ENCODE results near the gene C22orf23. TPM values are rescaled to one million over a fixed set of nuclear protein-coding genes. Genes with fewer than 3 reads are reported as not detected.
"Not testable (repeated sequence)": the region's sequence is repeated elsewhere in the genome, so short reads cannot be mapped to it uniquely, and the experiment has no call there.

The C22orf23 gene
- total RNA-seq, 2 experiments from 2014 or later, result not detected

DNA sequence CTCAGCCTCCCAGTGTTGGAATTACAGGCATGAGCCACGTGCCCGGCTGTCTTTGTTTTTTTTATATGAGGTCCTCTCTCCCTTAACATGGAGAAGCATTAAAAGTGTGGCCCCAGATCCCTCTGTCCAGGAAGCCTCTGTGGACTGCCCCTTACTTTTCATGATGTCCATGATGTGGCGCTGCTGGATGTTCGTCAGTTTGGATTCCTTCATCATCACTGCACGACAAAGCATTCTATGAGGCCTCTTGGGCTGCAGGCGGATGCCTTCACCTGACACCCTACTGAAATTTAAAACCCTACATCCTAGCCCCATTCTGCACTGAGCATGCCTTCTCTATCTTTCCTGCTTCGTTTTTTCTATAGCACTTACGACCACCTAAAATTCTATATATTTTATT, 2.1 kb downstream of the C22orf23 start:
- CTCF ChIA-PET, result no interaction called here
- Mint-ChIP-seq H3K9me3 (no peaks in the 10 kb centered on the region), H3K27me3 (peaks cover 19% of the 10 kb centered on the region), H3K4me1 (ENCODE audit: low read depth) (peaks cover 31% of the 10 kb centered on the region), H3K27ac (no peak overlapping the region), H3K4me3 (peak overlapping the region; percentile 42), H3K36me3 (ENCODE audit: low read depth) (peaks cover 20% of the 10 kb centered on the region)
- no peaks in the 10 kb centered on the region for H3K36me3 ChIP-seq (ENCODE audit: insufficient read depth, low read length)
- no peak overlapping the region for H3K27ac ChIP-seq (ENCODE audit: low read depth in 1 of 2, low read length in 2 of 2)
- H3K4me1 ChIP-seq (ENCODE audit: insufficient read depth, low read length), result peaks cover 22% of the 10 kb centered on the region
- H3K27me3 ChIP-seq (ENCODE audit: control insufficient read depth in 1 of 2, insufficient read depth in 2 of 2, low read length in 2 of 2), result peaks cover 5 to 7% of the 10 kb centered on the region in 2 experiments
- H3K9me3 ChIP-seq (ENCODE audit: control insufficient read depth in 1 of 2, insufficient read depth in 1 of 2, low read length in 2 of 2), result no peaks in the 10 kb centered on the region
- TF ChIP-seq, protein P1, sequence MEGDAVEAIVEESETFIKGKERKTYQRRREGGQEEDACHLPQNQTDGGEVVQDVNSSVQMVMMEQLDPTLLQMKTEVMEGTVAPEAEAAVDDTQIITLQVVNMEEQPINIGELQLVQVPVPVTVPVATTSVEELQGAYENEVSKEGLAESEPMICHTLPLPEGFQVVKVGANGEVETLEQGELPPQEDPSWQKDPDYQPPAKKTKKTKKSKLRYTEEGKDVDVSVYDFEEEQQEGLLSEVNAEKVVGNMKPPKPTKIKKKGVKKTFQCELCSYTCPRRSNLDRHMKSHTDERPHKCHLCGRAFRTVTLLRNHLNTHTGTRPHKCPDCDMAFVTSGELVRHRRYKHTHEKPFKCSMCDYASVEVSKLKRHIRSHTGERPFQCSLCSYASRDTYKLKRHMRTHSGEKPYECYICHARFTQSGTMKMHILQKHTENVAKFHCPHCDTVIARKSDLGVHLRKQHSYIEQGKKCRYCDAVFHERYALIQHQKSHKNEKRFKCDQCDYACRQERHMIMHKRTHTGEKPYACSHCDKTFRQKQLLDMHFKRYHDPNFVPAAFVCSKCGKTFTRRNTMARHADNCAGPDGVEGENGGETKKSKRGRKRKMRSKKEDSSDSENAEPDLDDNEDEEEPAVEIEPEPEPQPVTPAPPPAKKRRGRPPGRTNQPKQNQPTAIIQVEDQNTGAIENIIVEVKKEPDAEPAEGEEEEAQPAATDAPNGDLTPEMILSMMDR (IDR thresholded peaks at IDR 0.05), result no peak
- intact Hi-C loops (cut with DNase I, micrococcal nuclease), result loop anchor here in 1 of 2 experiments (5.0 kb wide), 3 partner anchors 44 to 144 kb away; partner anchors contain the start of genes EIF3L, GCAT and MICALL1
- ATAC-seq (ENCODE audit: poor library complexity) (no peak), DNase-seq (no peak)
- H3K4me3 ChIP-seq (ENCODE audit: low read length), result no peak overlapping the region
- POLR2A ChIA-PET, result no interaction called here

DNA sequence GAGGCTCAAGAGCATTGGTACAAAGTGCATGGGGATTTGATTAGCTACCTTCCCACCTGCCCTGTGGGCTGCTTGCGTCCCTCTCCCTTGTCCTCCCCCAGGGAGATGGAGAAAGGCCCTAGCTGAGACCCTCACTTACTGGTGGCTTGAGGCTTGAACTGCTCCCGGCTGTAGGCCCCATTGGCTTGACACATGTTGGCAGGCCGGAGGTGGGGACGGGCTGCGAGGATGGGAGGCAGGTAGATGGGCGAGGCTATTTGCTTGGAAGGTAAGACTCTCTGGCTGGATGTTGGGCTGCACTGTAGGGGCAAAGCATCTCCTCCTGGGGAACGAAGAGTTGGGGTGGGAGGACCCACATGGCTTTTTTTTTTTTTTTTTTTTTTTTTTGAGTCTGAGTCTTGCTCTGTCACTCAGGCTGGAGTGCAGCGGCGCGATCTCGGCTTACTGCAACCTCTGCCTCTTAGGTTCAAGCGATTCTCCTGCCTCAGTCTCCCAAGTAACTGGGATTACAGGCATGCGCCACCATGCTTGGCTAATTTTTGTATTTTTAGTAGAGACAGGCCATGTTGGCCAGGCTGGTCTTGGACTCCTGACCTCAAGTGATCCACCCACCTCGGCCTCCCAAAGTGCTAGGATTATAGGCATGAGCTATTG, 6.1 kb downstream of the C22orf23 start:
- H3K9me3 Mint-ChIP-seq; H3K4me3 Mint-ChIP-seq; CTCF ChIA-PET; intact Hi-C loops (cut with DNase I, micrococcal nuclease); H3K27me3 ChIP-seq (ENCODE audit: control insufficient read depth in 1 of 2, insufficient read depth in 2 of 2, low read length in 2 of 2); H3K36me3 ChIP-seq (ENCODE audit: insufficient read depth, low read length); H3K9me3 ChIP-seq (ENCODE audit: control insufficient read depth in 1 of 2, insufficient read depth in 1 of 2, low read length in 2 of 2); H3K36me3 Mint-ChIP-seq (ENCODE audit: low read depth); H3K27ac Mint-ChIP-seq; H3K27ac ChIP-seq (ENCODE audit: low read depth in 1 of 2, low read length in 2 of 2); H3K4me1 Mint-ChIP-seq (ENCODE audit: low read depth); POLR2A ChIA-PET; H3K4me1 ChIP-seq (ENCODE audit: insufficient read depth, low read length); H3K27me3 Mint-ChIP-seq; ATAC-seq (ENCODE audit: poor library complexity); H3K4me3 ChIP-seq (ENCODE audit: low read length); DNase-seq: not testable (repeated sequence)

DNA sequence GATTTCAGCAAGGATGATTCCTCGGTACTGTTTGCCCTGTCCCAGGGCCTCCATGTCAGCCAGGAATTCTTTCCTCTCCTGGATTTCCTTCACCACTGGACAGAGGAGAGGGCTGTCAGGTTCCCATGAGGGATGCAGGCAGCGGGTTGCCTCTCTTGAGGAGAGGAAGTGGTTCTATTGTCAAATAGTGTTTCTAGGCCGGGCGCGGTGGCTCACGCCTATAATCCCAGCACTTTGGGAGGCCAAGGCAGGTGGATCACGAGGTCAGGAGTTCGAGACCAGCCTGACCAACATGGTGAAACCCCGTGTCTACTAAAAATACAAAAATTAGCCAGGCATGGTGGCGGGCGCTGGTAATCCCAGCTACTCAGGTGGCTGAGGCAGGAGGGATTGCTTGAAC, 9.0 kb downstream of the C22orf23 start:
- H3K4me1 Mint-ChIP-seq (ENCODE audit: low read depth); CTCF ChIA-PET; H3K4me1 ChIP-seq (ENCODE audit: insufficient read depth, low read length); H3K27ac Mint-ChIP-seq; H3K4me3 ChIP-seq (ENCODE audit: low read length); H3K27me3 ChIP-seq (ENCODE audit: control insufficient read depth in 1 of 2, insufficient read depth in 2 of 2, low read length in 2 of 2); H3K27me3 Mint-ChIP-seq; intact Hi-C loops (cut with DNase I, micrococcal nuclease); H3K27ac ChIP-seq (ENCODE audit: low read depth in 1 of 2, low read length in 2 of 2); DNase-seq; ATAC-seq (ENCODE audit: poor library complexity); H3K4me3 Mint-ChIP-seq; H3K9me3 Mint-ChIP-seq; H3K9me3 ChIP-seq (ENCODE audit: control insufficient read depth in 1 of 2, insufficient read depth in 1 of 2, low read length in 2 of 2): not testable (repeated sequence)
- peaks cover 24% of the 10 kb centered on the region for H3K36me3 Mint-ChIP-seq (ENCODE audit: low read depth)
- H3K36me3 ChIP-seq (ENCODE audit: insufficient read depth, low read length), result peaks cover 18% of the 10 kb centered on the region
- POLR2A ChIA-PET, result interaction anchor here (1.3 kb wide), 1 partner anchor 9 kb away, joined by 3 read pairs; the partner anchor contains the start of genes C22orf23 and POLR2F

DNA sequence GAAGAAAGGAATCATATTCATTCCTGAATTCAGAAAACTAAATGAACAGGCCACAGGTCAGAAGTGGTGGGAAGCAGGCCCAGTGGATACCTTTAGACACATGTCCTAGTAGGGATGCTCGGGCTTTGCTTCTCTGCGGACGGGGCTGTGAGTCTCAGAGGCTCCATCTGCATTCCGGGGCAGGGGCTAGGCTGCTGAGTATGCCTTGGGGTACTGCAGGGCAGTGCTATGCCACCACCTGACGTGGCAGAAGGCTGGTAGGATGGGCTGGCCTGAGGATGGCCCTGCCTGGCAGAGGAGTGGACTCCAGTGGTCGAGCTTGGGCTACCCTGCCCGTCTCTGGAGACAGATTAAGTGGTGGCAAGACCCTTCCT, 9.6 kb downstream of the C22orf23 start:
- H3K4me3 Mint-ChIP-seq, result no peak overlapping the region
- H3K4me1 Mint-ChIP-seq (ENCODE audit: low read depth), result no peaks in the 10 kb centered on the region
- no peaks in the 10 kb centered on the region for H3K4me1 ChIP-seq (ENCODE audit: insufficient read depth, low read length)
- H3K36me3 Mint-ChIP-seq (ENCODE audit: low read depth), result peaks cover 27% of the 10 kb centered on the region
- no peak overlapping the region for H3K27ac ChIP-seq (ENCODE audit: low read depth in 1 of 2, low read length in 2 of 2)
- ATAC-seq (ENCODE audit: poor library complexity) (no peak), DNase-seq (no peak)
- H3K36me3 ChIP-seq (ENCODE audit: insufficient read depth, low read length), result peaks cover 23% of the 10 kb centered on the region
- H3K9me3 Mint-ChIP-seq, result no peaks in the 10 kb centered on the region
- H3K4me3 ChIP-seq (ENCODE audit: low read length), result no peak overlapping the region
- TF ChIP-seq, protein P1 (IDR thresholded peaks at IDR 0.05), result no peak
- H3K27ac Mint-ChIP-seq, result no peak overlapping the region
- H3K27me3 Mint-ChIP-seq, result no peaks in the 10 kb centered on the region
- no peaks in the 10 kb centered on the region for H3K27me3 ChIP-seq (ENCODE audit: control insufficient read depth in 1 of 2, insufficient read depth in 2 of 2, low read length in 2 of 2)
- CTCF ChIA-PET, result no interaction called here
- H3K9me3 ChIP-seq (ENCODE audit: control insufficient read depth in 1 of 2, insufficient read depth in 1 of 2, low read length in 2 of 2), result no peaks in the 10 kb centered on the region
- intact Hi-C loops (cut with DNase I, micrococcal nuclease), result no loop called here
- POLR2A ChIA-PET, result interaction anchor here (1.3 kb wide), 1 partner anchor 10 kb away, joined by 3 read pairs; the partner anchor contains the start of genes C22orf23 and POLR2F
